NCI-H128 (cell line): ENCODE measurements around the gene ISLR2.
"Not testable (repeated sequence)": the region's sequence is repeated elsewhere in the genome, so short reads cannot be mapped to it uniquely, and the experiment has no call there.

Source experiments
- DNase-seq: peaks from one replicate; lab custom pipeline; 2025; ENCODE audit not compliant: unreplicated experiment; lab: John Stamatoyannopoulos, UW

ISLR2 gene

GRCh38 chr15:74156678-74157411 is 26.5 kb downstream of the ISLR2 start:
- DNase-seq, result no peak

DNA sequence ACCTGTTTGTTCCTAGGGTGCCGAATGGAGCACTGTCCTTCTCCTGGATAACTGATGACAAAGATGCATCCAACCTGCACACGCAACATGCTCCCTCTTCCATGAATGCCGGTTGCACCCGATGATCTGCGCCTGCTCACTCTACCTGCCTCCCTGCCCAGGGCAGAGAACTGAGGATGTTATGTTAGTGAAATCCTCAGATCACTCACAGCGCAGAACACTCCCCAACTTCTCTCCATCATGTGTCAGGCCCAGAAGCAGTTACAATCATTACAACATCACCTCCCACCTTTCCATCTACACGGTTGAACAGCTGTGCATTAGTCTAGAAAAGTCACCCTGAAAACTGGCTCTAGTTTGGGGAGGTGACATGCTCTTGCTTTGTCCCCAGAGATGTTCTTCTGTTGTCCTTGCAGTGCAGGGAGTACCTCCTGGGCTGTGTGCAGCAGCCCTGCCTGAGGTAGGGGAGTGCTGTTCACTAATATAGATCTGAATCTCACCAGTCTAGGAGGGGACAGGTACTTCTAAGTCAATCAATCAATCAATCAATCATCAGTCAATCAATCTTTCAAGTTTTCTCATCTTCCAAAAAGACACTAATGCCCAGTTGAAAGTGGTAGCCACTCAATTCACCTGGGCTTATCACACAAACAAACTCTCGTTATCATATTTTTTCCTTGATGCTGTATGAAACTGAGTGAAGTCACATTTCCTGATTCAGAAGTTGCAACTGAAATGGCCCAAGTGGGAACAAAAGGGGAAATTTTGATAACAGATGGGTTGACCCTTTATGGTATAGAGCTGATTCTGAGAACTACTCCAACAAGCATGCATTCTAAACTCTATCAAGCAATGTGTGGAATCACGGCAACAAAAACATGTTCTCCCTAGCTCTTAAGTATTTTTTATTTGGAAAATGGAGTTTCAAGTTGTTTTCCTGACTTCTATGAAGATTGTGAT is 27.8 kb downstream of the ISLR2 start:
- DNase-seq, result no peak

- no peak for DNase-seq
Observed at GRCh38 chr15:74158855-74159650, 28.7 kb downstream of the ISLR2 start.

DNA sequence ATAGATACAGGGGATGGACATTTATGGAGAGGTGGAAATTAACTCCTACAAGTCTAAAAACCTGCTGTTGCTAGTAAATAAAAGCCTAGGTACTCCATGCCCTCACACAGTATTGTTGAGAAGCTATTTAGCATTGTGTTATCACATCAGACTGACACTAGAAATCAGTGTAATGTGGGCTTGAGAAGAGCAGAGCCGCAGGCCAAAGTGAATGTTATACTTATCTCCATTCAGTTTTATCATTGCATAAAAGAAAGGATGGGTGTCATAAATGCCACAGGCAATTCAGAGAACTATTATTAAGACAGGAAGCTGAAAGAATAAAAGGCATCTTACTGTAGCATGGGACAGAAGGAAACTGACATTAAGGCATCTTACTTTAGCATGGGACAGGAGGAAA is 29.4 kb downstream of the ISLR2 start:
- no peak for DNase-seq

DNA sequence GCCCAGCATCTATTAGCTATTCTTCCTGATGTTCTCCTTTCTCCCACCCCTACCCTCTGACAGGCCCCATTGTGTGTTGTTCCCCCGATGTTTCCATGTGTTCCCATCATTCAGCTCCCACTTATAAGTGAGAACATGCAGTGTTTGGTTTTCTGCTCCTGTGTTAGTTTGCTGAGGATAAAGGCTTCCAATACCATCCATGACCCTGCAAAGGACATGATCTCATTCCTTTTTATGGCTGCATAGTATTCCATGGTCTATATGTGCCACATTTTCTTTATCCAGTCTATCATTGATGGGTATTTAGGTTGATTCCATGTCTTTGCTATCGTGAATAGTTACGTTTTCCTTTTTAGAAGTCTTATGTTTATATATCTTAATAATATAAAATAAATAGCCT is 30.0 kb downstream of the ISLR2 start:
- not testable (repeated sequence) for DNase-seq

DNA sequence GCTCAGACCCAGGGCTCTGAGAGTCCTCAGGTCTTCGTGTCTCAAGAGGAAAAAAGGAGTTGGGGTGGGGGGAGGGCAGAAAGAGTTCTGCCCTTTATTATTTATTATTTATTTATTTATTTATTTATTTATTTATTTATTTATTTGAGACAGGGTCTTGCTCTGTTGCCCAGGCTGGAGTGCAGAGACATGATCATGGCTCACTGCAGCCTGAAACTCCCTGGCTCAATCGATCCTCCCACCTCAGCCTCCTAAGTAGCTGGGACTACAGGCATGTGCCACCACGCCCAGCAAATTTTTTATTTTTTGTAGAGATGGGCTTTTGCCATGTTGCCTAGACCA is 31.8 kb downstream of the ISLR2 start:
- not testable (repeated sequence) for DNase-seq

- DNase-seq, result no peak
Observed at GRCh38 chr15:74165461-74165860, 35.1 kb downstream of the ISLR2 start.

GRCh38 chr15:74167891-74168331 is 37.5 kb downstream of the ISLR2 start:
- no peak for DNase-seq

DNA sequence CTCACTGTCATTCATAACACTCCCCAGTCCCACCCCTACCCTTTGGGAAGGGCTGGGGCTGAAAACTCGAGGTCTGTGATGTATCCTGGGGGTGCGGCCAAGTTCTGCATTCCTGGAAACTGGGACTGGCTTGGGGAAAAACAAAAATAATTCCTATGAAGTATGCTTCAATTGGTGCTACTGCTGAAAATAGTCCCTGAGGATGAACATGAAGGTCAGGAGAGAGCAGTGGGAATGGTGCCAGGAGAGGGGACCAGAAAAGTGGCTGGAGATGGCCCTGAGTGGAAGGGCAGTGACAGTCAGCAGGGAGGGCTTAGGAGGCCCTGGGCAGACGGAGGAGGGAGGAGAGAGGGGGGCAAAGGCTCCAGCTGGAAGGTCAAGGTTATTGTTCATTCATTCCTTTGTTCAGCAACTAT is 38.3 kb downstream of the ISLR2 start:
- no peak for DNase-seq

DNA sequence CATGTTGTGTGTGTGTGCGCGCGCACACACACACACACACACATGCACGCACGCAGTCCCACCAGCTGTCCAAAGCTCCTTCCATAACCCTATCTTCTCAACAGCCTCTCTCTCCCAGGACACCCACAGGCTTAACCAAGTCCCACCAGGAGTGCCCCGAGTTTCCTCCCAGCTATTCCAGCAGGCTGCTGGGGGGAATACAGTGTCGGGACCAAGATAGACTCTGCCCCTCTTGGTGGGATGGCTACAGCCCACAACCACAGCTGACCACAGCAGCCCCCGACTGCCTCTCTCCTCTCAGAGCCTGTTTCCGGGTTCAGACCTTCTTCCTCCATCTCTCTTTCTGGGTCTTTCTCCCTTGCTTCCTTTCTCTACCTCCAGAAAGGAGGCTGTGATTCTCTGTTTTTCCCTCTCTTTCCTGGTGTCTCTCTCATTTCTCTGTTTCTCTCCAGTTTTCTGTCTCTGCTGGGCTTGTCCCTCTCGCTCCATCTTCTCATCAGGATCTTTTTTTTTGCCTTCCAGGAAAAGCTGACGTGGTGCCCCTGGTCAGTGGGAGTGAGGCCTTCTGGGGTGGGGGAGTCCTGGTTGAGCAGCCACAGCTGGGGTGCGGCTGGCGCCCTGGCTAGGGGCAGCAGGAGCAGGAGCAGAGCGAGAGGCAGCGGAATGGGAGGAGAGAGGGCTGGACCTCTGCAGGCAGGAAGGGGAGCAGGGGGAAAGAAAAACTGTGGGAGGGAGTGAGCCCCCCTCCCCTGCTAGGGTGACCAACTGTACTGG is 39.9 kb downstream of the ISLR2 start:
- no peak for DNase-seq

- DNase-seq, result no peak
Observed at GRCh38 chr15:74170875-74171578, 40.6 kb downstream of the ISLR2 start.

DNA sequence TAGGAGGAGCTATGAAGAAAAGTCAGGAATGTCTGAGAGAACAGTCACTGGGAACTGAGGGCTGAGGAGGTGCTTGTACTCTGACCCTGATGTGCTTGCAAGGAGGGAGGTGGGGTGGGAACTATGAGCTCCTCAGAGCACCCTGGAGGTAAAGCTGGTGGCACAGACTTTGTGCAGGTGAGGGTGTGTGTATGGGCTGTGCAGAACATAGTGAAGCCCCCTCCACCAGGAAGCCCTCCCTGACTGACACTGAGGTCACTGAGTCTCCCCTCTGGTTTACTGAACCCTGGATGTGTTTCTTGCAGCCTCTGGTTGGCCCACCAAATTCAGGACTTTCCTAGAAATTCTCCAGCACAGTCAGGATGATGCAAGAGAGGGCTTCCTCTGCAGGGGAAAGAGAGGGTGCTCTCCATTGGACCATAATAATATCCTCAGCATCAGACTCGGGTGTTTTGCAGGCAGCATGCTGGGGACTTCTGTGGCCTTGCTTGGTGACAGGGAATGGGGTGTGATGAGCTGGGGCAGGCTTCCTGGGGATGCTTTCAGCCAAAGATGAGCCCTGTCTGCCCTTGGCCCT is 41.7 kb downstream of the ISLR2 start:
- DNase-seq, result no peak

DNA sequence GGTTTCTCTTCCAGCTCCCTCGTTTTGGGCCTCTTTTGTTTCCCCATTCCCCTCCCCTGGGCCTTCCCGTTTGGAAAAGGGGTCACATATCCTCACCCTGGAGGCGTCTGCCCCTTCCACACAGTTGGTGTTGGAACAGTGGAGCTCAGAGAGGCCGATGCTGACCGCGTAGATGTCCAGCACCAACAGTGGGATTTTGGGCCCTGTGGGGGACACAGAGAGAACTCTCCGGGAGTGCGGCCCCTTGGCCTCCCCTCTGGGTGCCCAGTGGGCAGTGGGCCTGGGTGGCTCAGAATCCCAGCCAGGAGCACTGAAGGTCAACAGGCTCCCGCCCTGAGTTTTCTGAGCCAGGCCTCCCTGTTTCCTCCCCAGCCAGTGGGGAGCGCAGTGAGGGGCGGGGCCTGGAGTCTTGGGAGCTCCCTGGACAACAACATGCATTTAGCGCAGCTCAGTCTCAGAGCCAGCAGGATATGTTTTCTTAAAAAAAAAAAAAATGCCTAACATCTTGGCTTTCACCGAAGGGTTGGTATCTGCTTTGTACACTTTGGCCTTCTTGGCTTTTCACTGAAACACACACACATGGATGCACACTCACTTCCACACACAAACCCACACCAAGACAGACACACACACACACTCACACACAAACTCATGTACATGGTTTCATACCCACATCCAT is 42.5 kb downstream of the ISLR2 start:
- no peak for DNase-seq

DNA sequence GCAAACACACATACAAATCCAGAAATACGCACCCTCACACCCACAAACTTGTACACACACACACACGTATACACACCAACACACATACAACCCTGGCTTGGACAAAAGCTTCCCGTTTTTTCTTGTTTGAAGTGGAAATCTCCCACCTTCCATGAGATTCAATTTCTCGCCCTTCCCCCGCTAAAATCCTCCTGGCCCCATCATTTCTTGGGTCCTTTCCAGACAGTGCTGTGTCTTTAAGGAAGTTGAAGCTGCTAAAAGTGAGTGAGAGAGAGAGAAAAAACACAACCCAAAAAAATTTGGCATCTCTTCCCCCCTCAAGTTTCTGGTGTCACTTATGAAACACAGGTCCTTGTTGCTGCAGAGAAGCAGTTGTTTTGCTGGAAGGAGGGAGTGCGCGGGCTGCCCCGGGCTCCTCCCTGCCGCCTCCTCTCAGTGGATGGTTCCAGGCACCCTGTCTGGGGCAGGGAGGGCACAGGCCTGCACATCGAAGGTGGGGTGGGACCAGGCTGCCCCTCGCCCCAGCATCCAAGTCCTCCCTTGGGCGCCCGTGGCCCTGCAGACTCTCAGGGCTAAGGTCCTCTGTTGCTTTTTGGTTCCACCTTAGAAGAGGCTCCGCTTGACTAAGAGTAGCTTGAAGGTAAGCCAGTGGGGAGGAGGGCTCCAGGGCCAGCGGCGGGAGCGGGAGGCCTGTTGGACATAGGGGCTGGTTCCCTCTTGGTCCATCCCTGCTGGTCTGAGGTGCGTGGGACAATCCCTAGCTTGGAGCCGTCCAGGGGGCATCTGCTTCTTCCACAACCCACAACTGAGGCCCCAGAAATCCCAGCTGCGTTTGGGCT is 43.2 kb downstream of the ISLR2 start, which contains the start of gene ISLR:
ISLR (plus strand) TSS at position 331 of the 839 bp plus-strand sequence. CDS start 1,149 bp downstream, outside the sequence.
- no peak for DNase-seq

- no peak for DNase-seq
Observed at GRCh38 chr15:74174219-74174957, 44.0 kb downstream of the ISLR2 start.

DNA sequence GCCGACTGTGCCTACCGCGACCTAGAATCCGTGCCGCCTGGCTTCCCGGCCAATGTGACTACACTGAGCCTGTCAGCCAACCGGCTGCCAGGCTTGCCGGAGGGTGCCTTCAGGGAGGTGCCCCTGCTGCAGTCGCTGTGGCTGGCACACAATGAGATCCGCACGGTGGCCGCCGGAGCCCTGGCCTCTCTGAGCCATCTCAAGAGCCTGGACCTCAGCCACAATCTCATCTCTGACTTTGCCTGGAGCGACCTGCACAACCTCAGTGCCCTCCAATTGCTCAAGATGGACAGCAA is 44.5 kb downstream of the ISLR2 start:
- no peak for DNase-seq
